ENCODE results near the gene CPD.

GRCh38 chr17:30372755-30373154 is 6.0 kb upstream of the CPD start:
- TF ChIP-seq CTCF (conservative IDR thresholded peaks at IDR 0.05; ENCODE audit: low read depth, low read length) (no peak), EZH2 (IDR thresholded peaks at IDR 0.05; ENCODE audit: borderline replicate concordance, low read depth, low read length, poor library complexity, severe bottlenecking) (no peak)
